CD4-positive, alpha-beta T cell treated with Interleukin-6 for 4 hours (primary cell): ENCODE measurements around the gene POLA1.

Experiments
- DNase-seq: peaks from one replicate; pipeline ENCODE4 v3.0.0-alpha.2; 2020; ENCODE audit warnings: mixed read lengths

POLA1 gene

DNA sequence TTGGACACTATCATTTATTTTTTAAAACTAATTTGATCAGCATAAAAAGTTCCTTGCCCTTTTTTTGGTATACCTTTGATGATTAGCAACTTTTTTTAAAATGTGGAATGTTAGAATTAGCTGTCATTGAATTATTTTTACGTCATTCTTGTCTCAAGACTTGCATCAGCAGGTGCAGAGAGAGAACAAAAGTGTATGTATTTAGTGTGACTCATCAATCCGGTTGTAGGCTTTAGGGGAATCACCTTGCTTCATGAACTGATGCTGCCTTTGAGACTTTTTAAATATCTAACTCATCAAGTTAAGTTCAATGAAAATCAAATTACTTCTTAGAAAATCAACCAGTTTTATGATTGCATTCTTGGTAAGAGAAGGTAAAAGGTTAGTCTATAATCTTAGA lies 197.0 kb downstream of the POLA1 start:
- no peak for DNase-seq

DNA sequence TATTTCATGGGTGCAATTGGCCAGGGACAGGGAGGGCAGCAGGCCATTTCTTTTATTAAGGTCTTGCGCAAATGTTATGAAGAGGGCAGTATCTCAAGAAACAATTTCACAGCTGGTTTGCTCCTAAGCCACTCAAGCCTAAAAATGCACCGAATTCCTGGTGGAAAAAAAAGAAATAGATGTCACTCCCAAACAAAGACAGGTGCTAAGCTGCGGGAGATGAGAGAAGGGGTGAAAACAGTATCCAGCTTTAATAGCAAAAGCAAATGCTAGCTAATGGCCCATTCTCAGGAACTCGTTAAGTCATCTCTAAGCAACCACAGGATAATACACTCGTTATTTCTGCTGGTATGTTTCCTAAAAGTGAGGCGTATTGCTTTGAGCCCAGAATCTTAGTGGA lies 205.7 kb downstream of the POLA1 start:
- no peak for DNase-seq

DNA sequence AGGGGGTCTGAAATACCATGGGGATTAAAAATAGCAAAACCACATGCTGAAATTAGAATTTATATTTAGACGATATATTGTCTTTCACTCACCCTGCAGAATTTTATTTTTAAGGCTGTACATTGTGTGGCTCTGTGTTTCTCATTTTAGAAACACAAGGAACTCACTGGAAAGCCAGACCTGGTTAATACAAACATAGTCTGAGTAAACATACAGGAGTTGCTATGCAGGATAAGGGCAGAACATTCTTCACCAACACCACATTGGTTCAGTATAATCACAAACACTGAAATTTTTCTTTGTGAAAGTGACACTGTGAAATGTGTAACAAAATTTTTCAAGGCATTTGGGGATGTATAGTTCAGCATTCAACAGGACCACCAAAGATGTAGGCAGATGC lies 206.5 kb downstream of the POLA1 start:
- DNase-seq = no peak

DNA sequence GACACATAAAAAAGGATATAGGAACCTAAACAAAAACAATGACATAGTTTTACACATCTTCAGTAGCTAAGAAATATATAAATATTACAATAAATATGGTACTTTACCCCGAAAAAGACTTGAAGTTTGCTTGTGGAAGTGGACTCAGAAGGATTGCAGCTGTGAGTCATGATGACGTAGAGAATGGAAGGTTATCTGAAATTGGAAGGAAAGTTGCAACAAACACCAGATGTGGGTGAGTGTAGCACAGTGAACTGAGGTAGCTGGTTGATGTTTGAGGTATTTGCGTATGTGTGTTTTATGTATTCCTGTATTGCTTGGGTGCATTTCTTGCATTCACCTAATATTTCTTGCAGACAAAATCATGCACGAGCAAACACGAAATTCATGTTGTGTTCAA lies 209.1 kb downstream of the POLA1 start:
- DNase-seq = no peak

DNA sequence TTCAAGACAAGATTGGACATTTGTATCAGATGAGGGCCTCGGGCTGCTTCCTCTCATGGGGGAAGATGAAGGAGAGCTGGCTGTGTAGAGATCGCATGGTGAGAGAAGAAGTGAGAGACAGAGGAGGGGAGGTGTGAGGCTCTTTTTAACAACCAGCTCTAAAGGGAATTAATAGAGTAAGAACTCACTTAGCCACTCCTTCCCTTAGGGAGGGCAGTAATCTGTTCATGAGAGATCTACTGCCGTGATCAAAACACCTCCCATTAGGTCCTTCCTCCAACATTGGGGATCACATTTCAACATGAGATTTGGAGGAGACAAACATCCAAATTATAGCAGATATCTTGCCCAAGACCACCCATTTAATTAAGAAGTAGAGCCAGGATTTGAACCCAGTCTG lies 225.0 kb downstream of the POLA1 start:
- DNase-seq = no peak

DNA sequence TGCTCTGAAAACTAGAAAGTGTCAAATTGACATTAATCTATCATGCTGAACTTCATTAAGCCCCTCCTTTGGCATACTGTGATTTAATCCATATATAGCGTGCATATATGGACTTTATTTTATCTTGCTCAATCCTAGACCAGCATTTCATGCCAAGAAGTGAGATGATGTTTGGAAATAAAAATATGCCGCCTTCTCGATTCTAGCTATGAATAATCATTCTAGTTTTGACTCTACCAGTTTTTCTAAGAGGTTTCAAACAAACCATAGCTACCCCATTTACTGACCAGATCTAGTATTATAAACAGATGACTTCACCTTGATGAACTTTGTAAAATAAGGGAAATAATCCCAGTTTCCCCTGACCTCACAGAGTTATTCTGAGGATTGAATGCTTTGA lies 227.1 kb downstream of the POLA1 start:
- no peak for DNase-seq

DNA sequence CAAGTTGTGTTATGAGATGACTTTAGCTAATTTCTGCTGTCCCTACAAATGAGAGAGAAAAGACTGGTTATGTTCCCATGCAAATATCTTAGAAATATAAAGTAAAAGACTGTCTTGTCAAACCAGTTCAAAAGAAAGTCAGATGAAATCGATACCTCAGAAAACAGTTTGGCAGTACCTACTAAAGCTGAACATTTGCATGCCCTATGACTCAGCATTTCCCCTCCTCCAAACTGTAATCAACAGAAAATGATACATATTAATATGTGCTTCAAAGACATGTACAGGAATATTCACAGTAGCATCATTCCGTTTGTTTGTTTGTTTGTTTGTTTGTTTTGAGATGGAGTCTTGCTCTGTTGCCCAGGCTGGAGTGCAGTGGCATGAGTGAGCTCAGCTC lies 231.7 kb downstream of the POLA1 start:
- no peak for DNase-seq

DNA sequence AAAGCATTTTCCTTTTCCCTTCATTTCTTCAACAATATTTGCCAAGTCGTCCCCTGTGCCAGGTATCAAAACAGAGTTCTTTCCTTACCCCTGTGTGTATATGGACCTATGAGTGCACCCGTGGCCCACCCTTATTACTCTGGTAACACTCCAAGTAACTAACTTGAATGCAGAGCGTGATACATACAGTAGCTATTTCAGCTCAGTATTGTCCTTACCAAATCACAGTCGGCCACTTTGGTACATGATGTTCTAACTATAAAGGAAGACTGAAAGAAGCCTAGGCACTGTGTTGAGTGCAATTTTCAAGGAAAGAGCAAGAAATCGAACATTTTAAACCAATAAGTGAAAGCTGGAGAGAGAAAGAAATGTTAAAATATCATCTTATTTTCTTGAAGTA lies 233.7 kb downstream of the POLA1 start:
- no peak for DNase-seq

DNA sequence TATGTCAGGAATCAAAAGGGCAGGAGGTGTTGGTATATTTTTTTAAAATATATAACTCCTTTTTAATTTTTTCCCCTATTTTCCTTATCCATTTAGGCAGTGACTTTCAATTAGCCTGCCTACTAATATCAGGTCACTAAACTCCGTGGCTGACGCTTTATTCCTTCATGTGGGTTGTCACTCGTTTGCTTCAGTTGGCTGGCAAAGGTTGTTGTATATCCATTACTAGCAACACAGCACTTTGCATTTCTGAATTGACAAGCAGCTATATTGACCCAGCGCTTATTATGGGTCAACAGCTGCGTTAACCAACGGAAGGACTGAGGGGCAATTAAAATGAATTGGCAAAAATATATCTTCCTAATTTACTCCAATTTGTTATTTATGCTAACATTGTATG lies 234.4 kb downstream of the POLA1 start:
- no peak for DNase-seq

DNA sequence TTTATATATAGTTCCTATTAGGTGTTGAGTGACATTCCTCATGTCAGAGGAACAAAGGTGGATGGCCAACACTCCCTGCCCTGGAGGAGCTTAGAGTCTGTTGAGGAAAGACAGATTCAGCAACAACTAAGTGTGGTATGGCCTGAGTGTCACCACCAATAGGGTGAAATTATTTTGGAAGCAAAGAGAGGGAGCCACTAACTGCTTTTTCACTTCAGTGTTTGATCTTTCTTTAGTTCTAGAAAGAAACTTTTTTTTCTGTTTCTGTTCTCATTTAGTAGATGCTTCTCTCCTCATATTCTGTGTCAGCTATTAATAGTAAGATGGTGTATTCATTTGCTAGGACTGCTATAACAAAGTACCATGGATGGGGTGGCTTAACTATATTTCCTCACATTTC lies 240.6 kb downstream of the POLA1 start:
- no peak for DNase-seq

DNA sequence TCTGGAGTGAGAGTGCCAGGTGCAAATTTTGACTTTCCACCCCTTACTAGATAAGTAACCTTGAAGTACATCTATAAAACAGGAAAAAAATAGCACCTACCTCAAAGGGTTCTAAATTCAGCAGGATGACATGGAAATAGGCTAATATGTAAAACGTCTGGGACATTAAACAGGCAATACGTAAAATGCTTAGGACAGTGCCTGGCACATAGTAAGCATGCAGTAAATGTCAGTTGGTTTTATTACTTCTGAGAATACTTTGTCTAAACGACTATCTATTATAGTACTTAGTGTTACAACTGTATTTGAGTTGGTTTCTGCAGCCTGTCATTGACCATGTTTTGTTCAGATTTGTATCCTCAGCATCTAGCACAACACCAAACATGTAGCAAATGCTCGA lies 251.3 kb downstream of the POLA1 start:
- no peak for DNase-seq

DNA sequence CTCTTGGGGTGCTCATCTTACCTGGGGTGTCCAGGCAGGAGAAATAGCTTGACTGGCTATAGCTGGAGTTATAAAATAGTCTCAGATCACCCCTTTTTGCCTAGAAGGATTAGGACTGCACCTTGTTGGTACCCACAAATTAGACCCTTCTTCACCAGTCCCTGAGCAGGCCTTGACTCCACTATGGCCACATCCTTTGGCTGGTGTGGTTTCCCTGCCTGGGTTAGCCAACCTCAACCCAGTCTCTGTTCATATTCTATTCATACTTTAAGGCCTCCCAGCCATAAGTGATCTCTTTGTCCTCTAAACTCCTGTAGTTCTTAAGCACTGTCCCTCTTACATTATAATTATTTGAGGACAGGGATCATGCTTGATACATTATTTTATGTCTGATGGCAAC lies 252.7 kb downstream of the POLA1 start:
- DNase-seq = no peak

DNA sequence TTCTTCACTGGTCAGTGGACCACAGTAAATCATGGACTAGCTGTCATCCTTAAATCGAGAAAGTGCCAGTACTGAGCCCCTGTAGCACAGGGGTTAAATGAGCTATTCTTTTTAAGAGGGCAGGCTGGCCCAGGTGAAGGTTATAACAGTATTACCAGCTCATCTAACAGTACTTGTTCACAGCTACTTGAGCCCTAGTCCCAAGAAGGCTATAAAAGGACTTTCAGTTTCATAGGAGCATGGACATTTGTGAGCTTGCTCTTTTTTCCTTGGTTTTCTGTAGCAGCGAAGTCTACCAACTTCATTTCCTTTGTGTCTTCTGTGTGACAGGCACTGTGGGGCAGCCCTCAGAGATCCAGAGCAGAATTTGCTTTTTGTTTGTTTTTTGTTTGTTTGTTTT lies 261.0 kb downstream of the POLA1 start:
- DNase-seq = no peak

DNA sequence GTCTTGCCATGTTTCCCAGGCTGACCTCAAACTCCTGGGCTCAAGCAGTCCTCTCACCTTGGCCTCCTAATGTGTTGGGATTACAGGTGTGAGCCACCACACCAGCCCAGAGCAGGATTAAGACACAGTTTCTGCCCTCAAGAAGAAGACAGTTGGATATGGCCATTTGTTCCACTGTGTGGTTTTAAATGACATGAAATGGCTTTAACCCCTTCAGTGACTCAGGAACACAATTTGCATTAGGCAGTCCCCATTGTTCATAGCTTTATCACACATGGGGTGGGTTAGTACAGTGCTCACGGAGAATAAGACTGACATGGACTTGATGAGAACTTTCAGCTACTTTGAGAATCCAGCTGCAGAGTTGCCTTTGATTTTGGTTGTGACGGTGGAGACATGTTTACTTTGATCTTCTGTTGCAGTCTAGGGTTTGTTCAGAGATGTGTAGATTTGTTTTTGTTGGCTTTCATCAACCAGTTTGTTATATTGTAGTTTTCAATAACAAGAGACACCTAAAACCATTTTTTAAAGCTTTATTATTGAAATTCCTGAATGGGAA lies 261.7 kb downstream of the POLA1 start:
- no peak for DNase-seq

DNA sequence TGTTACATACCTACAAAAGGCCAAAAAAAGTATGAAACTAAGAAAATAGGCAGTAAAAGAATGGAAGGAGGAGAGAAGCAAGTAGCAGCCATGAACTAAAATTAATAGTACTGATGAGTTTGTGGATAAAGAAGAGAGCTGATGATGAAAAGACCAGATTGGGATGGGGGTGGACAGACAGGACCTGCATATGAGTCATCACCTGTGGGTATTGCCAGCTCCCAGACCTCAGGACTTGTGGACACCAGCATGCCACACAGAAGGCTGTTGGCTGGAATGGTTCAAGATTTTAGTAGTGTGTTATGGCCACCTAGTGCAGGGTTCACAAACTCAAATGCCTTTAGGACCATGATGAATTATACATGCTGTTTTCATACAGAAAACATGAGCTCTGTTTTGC lies 263.1 kb downstream of the POLA1 start:
- DNase-seq = no peak

DNA sequence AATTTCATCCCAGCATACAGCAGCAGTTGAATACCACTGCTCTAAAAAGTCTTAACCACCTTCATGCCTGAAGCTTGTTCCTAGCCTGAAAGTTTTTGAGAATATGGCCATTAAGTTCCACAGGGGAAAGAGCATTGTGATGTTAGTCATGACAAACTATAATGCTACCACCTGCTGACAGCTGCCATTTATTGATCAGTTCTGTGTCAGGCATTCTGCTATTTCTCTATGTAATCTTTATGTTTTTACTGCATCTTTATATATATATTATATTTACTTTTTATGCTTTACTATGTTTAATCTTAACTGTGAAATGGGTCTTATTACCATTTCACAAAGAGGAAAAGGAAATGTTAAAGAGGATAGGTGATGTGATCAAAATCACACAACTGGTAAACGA lies 268.1 kb downstream of the POLA1 start:
- no peak for DNase-seq

DNA sequence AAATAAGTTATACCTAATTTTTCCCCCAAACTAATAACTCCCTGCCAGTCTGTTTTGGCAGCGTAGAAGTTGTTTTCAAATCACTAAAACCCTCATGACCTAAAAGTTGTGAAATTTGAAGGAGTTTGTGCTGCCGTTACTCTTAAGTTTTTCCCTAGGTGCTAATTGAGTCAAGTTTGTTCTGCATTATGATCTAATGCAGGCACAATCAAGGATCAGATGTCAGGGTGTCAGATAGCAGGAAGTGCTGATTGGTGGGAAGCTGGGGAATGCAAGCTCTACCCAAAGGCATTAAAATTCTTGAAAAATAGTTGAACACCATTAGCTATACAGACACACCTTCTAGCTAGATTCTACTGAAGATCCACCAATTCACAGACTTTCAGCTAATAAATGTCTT lies 270.1 kb downstream of the POLA1 start:
- DNase-seq = no peak

DNA sequence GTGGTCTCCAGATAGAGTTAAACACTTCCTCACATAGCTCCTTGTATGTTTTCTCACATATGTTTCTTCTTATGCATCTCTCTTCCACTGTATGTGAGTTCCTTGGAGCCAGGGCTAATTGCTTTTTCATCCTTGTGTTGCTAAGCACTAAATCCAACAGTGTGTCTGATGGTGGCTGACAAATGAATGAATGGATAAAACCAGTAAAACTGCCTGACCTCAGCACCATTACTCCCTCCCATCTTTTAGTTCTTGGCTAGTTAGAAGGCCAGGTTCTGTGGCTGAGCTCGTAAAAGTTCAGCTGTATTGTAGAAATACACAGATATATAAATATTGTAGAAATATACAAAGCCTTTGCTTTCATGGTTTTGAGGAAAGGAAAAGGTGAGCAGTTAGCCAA lies 271.7 kb downstream of the POLA1 start:
- DNase-seq = no peak

DNA sequence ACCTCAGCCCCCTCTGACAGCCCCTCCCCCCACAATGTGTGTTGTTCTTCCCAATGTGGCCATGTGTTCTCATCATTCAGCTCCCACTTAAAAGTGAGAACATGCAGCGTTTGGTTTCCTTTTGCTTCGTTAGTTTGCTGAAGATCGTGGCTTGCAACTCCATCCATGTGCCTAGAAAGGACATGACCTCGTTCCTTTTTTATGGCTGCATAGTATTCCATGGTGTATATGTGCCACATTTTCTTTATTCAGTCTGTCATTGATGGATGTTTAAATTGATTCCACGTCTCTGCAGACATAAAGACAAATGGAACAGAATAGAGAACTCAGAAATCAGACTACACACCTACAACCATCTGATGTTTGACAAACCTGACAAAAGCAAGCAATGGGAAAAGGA lies 276.1 kb downstream of the POLA1 start:
- DNase-seq = no peak

DNA sequence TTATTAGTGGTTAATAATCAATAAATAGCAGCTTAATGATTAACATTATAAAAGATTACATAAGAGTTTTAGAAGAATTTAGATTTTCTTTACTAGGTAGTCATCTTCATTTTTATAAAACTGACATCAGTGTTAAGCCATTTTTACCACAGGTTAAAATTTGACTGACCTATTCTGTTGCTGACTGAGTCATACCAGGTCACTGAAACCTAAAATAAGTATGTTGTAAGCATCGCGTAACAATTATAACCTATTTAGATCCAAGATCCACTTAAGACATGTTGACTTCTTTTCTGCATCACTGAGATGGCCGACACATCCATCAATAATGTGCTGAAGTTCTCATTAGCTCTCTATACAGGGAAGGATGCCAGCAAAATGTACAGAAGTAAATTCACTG lies 285.4 kb downstream of the POLA1 start:
- DNase-seq = no peak

DNA sequence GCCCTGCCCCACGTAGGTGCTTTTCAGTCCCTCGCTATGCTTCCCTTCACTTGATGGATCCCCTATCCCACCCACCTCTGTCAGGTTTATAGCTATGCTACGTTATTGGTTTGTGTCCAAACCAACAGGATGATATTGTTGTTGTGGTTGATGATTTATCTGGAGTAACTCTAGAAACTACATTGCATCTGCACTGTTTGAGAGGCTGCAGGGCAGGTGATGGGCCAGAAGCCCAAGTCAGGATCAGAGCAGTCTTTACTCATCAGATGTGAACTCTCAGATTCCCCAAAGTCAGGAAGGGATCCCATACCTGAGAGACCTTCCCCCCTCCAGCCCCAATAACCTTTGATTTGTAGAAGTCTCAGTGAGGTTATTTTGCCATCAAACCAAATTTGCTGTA lies 287.3 kb downstream of the POLA1 start:
- no peak for DNase-seq

DNA sequence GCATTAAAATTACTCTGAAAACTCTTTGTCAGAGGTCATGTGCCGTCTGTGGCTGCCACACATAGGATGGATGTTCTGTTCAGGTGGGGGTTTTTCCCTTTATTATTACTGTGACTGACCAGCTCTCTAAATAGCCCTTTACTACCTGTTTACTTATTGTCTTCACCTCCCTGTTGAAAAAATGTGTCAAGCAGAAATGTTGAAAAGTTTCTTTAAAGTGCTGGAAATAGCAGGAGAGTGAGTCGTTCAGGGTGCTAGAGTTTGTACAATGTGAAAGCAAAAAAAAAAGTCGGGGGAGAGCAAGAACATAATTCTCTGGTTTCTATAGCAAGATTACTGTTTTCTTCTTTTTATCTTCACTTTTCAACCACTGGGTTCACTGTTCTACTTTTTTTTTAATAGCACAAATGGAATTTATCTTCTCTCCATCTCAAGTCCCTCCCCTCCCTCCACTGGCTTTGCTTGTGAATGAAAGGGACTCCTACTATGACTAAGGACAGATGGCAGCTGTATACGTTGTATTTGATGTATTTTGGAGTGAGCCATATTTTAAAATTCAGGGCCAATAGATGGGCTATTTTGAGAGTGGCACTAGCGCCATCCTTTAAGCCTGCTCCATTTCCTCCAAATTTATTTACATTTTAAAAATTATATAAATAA lies 288.7 kb downstream of the POLA1 start:
- no peak for DNase-seq

DNA sequence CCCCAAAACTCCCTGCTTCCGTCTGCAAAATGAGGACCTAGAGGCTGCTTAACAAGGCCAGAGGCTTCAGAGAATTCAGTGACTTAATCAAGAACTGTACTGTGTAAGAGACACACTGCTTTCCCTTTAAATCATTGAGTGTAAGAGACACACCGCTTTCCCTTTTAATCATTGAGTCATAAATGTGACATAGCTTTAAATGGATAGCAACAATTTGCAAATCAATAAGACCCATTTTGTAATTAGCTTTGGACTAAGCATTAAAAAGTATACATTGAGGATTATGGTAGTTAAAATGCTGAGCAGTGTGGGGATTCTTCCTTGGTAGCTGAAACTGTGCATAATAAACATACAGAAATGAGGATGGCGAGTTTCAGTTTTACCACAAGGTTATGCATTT lies 290.2 kb downstream of the POLA1 start:
- no peak for DNase-seq

DNA sequence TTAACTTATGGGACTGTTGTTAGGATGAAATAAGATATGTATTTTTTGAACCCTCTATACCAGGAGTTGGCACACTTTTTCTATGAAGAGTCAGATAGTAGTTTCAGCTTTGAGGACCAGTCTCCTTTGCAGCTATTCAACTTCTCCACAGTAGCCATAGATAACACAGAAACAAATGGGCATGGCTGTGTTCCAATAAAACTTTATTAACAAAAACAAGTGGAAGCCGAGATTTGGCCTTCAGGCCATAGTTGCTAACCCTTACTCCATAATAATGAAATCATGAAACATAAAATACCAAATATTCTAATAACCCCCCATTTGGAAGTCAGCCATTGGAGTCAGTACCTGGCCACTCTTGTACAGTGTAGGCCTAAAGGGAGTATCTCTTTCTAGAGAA lies 291.4 kb downstream of the POLA1 start:
- no peak for DNase-seq

DNA sequence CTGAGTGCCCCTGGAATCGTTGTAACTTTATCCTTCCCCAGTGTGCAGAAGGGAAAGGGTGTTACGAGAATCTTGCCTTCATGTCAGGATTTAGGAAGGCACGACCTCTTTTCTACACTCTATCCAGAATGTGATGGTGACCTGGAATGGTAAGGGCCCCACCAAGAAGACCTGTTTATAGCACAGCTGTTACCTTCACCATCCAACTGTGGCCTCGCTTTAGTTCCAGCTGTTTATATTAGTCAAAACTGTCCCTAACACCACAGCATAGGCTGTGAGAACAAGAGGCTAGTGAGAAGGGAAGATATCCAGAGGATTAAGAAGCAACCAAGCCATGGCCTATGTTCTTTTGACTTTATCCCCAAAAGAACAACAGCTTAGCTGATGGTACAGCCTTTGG lies 294.0 kb downstream of the POLA1 start:
- no peak for DNase-seq

DNA sequence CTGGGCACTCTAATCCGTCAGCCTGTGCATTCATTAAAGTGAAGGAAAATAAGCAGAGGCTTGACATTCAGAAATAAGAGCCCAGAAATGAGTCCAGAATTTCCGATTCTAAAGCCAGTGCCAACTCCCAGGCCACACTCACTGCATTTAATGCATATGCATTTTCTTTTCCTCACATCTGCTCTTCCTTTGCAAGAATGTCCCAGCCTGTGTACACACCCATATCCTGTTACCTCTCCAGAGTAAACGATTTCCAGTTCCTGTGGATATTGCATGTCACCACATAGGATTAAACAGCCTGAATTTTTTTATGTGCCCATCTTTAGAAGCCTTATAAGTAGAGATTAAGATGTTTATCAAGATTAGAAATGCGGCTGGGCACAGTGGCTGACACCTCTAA lies 294.6 kb downstream of the POLA1 start:
- DNase-seq = no peak
